ENCODE results near the gene CYP27C1.

DNA sequence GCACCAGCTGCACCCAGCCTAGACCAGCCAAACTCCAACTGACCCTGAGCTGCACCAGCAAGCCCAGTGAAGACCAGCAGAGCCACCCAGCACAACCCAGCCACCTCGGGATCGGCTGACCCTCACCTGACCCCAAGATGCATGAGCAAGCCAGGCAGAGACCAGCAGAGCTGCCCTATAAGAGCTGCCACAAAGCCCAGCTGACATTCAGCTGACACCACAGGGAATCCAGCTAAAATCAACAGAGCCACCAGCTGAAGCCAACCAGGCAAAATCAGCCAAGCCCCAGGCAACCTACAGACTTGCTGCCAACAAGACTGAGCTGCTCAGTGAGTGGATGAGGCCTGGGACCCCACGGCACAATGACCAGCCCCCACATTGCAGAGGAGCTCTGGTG is 54.6 kb downstream of the CYP27C1 start:
- TF ChIP-seq, protein P1, sequence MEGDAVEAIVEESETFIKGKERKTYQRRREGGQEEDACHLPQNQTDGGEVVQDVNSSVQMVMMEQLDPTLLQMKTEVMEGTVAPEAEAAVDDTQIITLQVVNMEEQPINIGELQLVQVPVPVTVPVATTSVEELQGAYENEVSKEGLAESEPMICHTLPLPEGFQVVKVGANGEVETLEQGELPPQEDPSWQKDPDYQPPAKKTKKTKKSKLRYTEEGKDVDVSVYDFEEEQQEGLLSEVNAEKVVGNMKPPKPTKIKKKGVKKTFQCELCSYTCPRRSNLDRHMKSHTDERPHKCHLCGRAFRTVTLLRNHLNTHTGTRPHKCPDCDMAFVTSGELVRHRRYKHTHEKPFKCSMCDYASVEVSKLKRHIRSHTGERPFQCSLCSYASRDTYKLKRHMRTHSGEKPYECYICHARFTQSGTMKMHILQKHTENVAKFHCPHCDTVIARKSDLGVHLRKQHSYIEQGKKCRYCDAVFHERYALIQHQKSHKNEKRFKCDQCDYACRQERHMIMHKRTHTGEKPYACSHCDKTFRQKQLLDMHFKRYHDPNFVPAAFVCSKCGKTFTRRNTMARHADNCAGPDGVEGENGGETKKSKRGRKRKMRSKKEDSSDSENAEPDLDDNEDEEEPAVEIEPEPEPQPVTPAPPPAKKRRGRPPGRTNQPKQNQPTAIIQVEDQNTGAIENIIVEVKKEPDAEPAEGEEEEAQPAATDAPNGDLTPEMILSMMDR (IDR thresholded peaks at IDR 0.05), result no peak
- no peak for TF ChIP-seq POLR2A (IDR thresholded peaks at IDR 0.05)

All from adrenal gland (tissue), 5 donors.